ENCODE measurements around the gene SHISA5.

DNA sequence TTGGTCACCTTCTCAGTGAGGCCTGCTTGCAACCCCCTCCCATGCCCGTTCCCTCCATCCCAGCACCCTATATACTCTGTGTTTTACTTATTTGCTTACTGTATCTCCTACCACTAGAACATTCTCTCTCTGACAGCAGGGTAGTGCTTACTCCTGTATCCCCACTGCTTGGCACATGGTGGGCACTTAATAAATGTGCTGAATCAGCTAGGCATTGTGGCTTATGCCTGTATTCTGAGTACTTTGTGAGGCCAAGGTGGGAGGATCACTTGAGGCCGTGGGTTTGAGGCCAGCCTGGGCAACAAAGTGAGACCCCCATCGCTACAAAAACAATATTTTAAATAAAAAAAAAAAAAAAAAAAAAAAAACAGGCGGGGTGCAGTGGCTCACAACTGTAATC, 7.6 kb upstream of the SHISA5 start:
- TF ChIP-seq, protein P1, sequence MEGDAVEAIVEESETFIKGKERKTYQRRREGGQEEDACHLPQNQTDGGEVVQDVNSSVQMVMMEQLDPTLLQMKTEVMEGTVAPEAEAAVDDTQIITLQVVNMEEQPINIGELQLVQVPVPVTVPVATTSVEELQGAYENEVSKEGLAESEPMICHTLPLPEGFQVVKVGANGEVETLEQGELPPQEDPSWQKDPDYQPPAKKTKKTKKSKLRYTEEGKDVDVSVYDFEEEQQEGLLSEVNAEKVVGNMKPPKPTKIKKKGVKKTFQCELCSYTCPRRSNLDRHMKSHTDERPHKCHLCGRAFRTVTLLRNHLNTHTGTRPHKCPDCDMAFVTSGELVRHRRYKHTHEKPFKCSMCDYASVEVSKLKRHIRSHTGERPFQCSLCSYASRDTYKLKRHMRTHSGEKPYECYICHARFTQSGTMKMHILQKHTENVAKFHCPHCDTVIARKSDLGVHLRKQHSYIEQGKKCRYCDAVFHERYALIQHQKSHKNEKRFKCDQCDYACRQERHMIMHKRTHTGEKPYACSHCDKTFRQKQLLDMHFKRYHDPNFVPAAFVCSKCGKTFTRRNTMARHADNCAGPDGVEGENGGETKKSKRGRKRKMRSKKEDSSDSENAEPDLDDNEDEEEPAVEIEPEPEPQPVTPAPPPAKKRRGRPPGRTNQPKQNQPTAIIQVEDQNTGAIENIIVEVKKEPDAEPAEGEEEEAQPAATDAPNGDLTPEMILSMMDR (IDR thresholded peaks at IDR 0.05; ENCODE audit: insufficient read depth, low read length) = no peak
- no peak for TF ChIP-seq POLR2AphosphoS5 (IDR thresholded peaks at IDR 0.05; ENCODE audit: low read depth)
